H1 (cell line): Measurements from ENCODE around the gene DEFB129. TPM values are rescaled to one million over a fixed set of nuclear protein-coding genes. Genes with fewer than 3 reads are reported as not detected.

ENCODE experiments used
- CHD2 ChIP-seq: IDR thresholded peaks from 2 replicates; pipeline ENCODE4 v1.6.1; 2012; ENCODE audit warnings: low read length, improper control_type of control experiment
- GTF2F1 ChIP-seq: IDR thresholded peaks from 2 replicates; pipeline ENCODE4 v1.6.1; 2012; ENCODE audit warnings: low read depth, low read length, improper control_type of control experiment, borderline replicate concordance
- POU5F1 ChIP-seq: IDR thresholded peaks from 2 replicates; pipeline ENCODE4 v1.6.1; 2011; ENCODE audit warnings: low read depth, mild to moderate bottlenecking, low read length, moderate library complexity
- SIN3A ChIP-seq, 2 experiments: IDR thresholded peaks in 1 of 2; conservative IDR thresholded peaks in 1 of 2; 2 replicates each; pipeline ENCODE4 v1.6.1; 2011 to 2012; ENCODE audit warnings: low read length in 2 of 2, improper control_type of control experiment in 1 of 2, low read depth in 1 of 2, mild to moderate bottlenecking in 1 of 2
- SRF ChIP-seq: IDR thresholded peaks from 2 replicates; pipeline ENCODE4 v1.6.1; 2011; ENCODE audit warnings: mild to moderate bottlenecking, low read depth, low read length, moderate library complexity
- TAF1 ChIP-seq: IDR thresholded peaks from 2 replicates; pipeline ENCODE4 v1.6.1; 2011; ENCODE audit warnings: mild to moderate bottlenecking, low read depth, low read length
- polyA plus RNA-seq, 7 experiments: library from polyadenylated mRNA; depleted of rRNA in 3 of 7; stranded (reverse) in 5 of 7; unstranded in 2 of 7; fragments of >200 nt in 5 of 7; fragments of 200-250 nt in 2 of 7; gene quantifications; 1 replicate in 5 of 7; 2 replicates in 1 of 7; 4 replicates in 1 of 7; pipeline versions ENCODE4 v1.2.1 to v1.2.3, GENCODE V29; 2011 to 2013; ENCODE audit warnings: missing spikeins in 2 of 7, mixed read lengths in 2 of 7
- total RNA-seq: library from RNA; stranded (reverse); fragmentation: NEBNext Ultra II Directional; extraction: Animal tissue kit (Norgen Biotek cat#: 25700); gene quantifications from 2 replicates; pipeline ENCODE4 v1.2.1, GENCODE V29; 2021
- TF ChIP-seq, protein P1 (sequence below): fragments of 300-600 bp; sonication (generic); IDR thresholded peaks from 2 replicates; pipeline ENCODE4 v1.7.1; 2012; ENCODE audit warnings: low read length, moderate library complexity, mild to moderate bottlenecking, inconsistent platforms; ENCODE audit not compliant: insufficient replicate concordance
- TF ChIP-seq, protein P2 (sequence below), 3 experiments: IDR thresholded peaks; 1 replicate in 2 of 3; 2 replicates in 1 of 3; pipeline versions ENCODE4 v1.5.1 to v1.6.1; 2011; ENCODE audit warnings: low read length in 3 of 3, mild to moderate bottlenecking in 3 of 3, inconsistent platforms in 2 of 3, low read depth in 1 of 3, moderate library complexity in 1 of 3; ENCODE audit not compliant: insufficient read depth in 1 of 3; ENCODE audit errors: control extremely low read depth in 1 of 3

The DEFB129 gene
- total and polyA plus RNA-seq, 2 of the 8 experiments (the other 6 are each of a cell fraction or from before 2014, with no cell fraction given), result not detected

DNA sequence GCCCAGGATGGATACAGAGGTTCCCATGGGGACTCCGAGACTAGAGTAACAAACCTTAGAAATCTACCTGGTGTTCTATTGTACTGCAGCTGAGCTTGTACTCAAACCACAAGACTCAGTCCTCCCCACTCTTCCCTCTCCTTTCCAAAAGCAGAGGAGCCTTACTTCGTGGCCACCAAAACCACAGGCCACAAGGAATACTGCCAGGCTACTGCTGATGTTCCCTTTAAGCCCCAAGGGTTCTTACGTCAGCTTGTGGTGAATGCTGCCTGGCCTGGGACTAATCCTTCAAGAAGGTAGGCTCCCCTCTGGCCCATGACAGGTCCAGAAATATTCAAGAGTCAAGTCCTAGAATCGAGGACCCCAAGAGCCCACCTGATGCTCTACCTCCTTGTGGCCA, 27.1 kb upstream of the DEFB129 start (continued):
- TF ChIP-seq, protein P1, sequence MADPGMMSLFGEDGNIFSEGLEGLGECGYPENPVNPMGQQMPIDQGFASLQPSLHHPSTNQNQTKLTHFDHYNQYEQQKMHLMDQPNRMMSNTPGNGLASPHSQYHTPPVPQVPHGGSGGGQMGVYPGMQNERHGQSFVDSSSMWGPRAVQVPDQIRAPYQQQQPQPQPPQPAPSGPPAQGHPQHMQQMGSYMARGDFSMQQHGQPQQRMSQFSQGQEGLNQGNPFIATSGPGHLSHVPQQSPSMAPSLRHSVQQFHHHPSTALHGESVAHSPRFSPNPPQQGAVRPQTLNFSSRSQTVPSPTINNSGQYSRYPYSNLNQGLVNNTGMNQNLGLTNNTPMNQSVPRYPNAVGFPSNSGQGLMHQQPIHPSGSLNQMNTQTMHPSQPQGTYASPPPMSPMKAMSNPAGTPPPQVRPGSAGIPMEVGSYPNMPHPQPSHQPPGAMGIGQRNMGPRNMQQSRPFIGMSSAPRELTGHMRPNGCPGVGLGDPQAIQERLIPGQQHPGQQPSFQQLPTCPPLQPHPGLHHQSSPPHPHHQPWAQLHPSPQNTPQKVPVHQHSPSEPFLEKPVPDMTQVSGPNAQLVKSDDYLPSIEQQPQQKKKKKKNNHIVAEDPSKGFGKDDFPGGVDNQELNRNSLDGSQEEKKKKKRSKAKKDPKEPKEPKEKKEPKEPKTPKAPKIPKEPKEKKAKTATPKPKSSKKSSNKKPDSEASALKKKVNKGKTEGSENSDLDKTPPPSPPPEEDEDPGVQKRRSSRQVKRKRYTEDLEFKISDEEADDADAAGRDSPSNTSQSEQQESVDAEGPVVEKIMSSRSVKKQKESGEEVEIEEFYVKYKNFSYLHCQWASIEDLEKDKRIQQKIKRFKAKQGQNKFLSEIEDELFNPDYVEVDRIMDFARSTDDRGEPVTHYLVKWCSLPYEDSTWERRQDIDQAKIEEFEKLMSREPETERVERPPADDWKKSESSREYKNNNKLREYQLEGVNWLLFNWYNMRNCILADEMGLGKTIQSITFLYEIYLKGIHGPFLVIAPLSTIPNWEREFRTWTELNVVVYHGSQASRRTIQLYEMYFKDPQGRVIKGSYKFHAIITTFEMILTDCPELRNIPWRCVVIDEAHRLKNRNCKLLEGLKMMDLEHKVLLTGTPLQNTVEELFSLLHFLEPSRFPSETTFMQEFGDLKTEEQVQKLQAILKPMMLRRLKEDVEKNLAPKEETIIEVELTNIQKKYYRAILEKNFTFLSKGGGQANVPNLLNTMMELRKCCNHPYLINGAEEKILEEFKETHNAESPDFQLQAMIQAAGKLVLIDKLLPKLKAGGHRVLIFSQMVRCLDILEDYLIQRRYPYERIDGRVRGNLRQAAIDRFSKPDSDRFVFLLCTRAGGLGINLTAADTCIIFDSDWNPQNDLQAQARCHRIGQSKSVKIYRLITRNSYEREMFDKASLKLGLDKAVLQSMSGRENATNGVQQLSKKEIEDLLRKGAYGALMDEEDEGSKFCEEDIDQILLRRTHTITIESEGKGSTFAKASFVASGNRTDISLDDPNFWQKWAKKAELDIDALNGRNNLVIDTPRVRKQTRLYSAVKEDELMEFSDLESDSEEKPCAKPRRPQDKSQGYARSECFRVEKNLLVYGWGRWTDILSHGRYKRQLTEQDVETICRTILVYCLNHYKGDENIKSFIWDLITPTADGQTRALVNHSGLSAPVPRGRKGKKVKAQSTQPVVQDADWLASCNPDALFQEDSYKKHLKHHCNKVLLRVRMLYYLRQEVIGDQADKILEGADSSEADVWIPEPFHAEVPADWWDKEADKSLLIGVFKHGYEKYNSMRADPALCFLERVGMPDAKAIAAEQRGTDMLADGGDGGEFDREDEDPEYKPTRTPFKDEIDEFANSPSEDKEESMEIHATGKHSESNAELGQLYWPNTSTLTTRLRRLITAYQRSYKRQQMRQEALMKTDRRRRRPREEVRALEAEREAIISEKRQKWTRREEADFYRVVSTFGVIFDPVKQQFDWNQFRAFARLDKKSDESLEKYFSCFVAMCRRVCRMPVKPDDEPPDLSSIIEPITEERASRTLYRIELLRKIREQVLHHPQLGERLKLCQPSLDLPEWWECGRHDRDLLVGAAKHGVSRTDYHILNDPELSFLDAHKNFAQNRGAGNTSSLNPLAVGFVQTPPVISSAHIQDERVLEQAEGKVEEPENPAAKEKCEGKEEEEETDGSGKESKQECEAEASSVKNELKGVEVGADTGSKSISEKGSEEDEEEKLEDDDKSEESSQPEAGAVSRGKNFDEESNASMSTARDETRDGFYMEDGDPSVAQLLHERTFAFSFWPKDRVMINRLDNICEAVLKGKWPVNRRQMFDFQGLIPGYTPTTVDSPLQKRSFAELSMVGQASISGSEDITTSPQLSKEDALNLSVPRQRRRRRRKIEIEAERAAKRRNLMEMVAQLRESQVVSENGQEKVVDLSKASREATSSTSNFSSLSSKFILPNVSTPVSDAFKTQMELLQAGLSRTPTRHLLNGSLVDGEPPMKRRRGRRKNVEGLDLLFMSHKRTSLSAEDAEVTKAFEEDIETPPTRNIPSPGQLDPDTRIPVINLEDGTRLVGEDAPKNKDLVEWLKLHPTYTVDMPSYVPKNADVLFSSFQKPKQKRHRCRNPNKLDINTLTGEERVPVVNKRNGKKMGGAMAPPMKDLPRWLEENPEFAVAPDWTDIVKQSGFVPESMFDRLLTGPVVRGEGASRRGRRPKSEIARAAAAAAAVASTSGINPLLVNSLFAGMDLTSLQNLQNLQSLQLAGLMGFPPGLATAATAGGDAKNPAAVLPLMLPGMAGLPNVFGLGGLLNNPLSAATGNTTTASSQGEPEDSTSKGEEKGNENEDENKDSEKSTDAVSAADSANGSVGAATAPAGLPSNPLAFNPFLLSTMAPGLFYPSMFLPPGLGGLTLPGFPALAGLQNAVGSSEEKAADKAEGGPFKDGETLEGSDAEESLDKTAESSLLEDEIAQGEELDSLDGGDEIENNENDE, result no peak
- no peak for TF ChIP-seq SRF
- TF ChIP-seq TAF1, result no peak
- TF ChIP-seq GTF2F1, result no peak
- TF ChIP-seq POU5F1, result no peak
- TF ChIP-seq SIN3A (conservative IDR thresholded peaks at IDR 0.05 in 1 of 2, IDR thresholded peaks at IDR 0.05 in 1 of 2; ENCODE audit: low read depth in 1 of 2, low read length in 2 of 2), result no peak
- TF ChIP-seq, protein P2, sequence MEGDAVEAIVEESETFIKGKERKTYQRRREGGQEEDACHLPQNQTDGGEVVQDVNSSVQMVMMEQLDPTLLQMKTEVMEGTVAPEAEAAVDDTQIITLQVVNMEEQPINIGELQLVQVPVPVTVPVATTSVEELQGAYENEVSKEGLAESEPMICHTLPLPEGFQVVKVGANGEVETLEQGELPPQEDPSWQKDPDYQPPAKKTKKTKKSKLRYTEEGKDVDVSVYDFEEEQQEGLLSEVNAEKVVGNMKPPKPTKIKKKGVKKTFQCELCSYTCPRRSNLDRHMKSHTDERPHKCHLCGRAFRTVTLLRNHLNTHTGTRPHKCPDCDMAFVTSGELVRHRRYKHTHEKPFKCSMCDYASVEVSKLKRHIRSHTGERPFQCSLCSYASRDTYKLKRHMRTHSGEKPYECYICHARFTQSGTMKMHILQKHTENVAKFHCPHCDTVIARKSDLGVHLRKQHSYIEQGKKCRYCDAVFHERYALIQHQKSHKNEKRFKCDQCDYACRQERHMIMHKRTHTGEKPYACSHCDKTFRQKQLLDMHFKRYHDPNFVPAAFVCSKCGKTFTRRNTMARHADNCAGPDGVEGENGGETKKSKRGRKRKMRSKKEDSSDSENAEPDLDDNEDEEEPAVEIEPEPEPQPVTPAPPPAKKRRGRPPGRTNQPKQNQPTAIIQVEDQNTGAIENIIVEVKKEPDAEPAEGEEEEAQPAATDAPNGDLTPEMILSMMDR (IDR thresholded peaks at IDR 0.05; ENCODE audit: control extremely low read depth in 1 of 3, insufficient read depth in 1 of 3, low read depth in 1 of 3, low read length in 3 of 3), result no peak
- TF ChIP-seq CHD2, result no peak
